H4 (cell line): ENCODE data around the gene ZMIZ1. TPM values are rescaled to one million over a fixed set of nuclear protein-coding genes. Genes with fewer than 3 reads are reported as not detected.

Source experiments
- DNase-seq: peaks from one replicate; pipeline ENCODE4 v3.0.0-alpha.2; 2015; ENCODE audit warnings: low spot score
- total RNA-seq: library from RNA; depleted of rRNA; stranded (reverse); fragments of >200 nt; shearing (Covaris generic); gene quantifications from 2 replicates; pipeline ENCODE4 v1.2.3, GENCODE V29; 2014

ZMIZ1 gene
- total RNA-seq, 1 experiment from 2014 or later, result 10.9 TPM

DNA sequence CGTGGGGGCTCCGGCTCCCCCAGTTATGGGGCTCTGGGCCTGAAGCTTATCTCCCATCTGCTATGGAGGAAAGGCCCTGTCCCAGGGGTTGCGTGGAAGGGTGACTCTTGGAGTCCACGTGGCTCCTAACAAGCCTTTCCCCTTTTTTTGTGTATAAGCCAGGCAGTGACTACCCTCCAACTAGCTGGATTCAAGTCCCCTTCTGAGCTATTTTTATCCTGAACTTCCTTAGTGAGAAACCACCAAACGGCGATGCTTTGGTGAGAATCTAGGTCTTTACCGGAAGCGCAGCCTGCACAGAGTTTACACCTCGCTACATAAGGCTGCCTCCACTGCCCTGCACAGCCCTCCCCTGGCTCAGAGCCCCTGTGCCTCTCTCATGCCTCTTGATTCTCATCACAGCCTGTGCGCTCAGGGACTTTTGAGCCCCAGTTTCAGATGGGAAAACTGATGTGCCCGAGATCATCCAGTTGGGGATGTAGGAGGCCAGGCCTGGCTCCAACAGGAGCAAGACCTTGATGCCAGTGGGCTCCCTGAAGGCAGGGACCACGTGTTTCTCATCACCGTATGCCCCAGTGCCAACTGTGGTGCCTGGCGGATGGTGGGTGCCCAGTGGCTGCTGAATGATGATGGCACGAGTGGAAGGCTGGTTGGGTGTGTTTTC lies 176.2 kb downstream of the ZMIZ1 start:
- no peak for DNase-seq

GRCh38 chr10:79245539-79246208 lies 176.9 kb downstream of the ZMIZ1 start:
- DNase-seq, result no peak

GRCh38 chr10:79246209-79246581 lies 177.4 kb downstream of the ZMIZ1 start:
- no peak for DNase-seq

DNA sequence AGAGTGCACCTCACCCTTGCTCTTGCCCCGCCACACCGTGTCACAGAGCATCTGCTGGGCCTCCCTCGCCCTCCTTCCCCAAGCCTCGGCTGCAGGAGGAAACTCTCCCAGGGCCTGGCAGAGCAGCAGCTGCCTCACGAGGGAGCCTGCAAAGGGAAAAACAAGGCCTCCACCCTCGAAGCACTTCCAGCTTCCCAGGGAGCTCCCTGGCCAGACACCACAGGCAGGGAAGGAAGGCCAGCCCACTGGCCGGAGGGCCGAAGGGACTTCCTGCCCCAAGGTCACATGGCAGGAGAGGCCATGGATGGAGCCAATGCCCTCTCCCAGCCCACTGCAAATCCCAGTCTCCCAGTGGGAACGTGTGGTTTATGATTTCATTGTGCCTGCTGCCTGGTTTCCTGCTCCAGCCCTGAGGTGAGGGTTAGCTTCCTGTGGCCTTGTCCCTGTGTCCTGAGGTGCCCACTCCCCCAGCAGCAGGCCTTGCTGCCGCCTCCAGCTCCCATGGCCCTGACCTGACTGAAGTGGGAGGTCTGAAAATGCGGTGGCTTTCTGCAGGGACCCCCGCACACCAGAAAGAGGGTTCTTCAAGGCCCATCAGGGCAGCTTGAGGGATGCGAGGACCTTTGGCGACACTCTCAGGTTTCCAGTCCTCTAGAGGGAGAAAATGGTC lies 178.0 kb downstream of the ZMIZ1 start:
- DNase-seq, result no peak

- no peak for DNase-seq
These were observed 178.8 kb downstream of the ZMIZ1 start for GRCh38 chr10:79247373-79248137.

DNA sequence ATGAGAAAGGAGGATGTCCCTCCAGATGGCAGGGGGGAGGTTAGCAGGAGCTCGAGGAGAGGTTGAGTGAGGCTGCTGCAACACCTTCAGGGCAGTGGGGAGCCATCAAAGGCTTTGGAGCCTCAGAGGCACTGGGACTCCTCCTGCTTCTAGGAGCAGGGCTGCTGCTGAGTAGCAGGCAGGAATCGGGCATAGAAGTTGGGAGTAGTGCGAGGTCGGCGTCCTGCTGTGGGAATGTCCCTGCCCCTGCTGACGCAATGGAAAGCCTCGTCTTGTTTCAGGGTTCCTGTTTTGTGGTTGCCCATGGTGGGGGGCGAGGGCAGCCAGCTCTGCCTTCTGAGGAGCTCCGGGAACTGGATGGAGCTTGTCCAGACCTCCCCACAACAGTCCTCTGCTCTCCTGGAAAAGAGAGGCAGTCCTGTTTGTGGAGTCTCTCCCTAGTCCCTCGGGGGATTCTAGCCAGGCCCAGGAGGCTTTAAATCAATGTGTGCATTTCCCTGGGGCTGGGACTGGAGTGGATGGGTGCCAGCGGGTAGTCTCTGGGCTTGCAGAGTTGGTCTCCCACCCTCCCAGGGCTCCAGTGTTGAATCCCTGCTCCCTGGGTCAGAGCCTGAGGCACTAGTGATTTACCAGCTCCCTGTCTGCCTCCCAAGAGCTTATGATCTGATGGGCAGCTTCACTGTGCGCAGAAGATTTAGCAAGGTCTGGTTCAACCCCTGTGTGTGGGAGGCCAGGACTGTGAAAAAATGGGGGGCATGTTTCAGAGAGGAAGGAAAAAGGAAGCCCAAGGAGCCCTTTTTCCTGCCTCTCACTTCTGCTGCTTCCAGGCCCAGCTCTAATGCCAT lies 179.8 kb downstream of the ZMIZ1 start:
- no peak for DNase-seq

DNA sequence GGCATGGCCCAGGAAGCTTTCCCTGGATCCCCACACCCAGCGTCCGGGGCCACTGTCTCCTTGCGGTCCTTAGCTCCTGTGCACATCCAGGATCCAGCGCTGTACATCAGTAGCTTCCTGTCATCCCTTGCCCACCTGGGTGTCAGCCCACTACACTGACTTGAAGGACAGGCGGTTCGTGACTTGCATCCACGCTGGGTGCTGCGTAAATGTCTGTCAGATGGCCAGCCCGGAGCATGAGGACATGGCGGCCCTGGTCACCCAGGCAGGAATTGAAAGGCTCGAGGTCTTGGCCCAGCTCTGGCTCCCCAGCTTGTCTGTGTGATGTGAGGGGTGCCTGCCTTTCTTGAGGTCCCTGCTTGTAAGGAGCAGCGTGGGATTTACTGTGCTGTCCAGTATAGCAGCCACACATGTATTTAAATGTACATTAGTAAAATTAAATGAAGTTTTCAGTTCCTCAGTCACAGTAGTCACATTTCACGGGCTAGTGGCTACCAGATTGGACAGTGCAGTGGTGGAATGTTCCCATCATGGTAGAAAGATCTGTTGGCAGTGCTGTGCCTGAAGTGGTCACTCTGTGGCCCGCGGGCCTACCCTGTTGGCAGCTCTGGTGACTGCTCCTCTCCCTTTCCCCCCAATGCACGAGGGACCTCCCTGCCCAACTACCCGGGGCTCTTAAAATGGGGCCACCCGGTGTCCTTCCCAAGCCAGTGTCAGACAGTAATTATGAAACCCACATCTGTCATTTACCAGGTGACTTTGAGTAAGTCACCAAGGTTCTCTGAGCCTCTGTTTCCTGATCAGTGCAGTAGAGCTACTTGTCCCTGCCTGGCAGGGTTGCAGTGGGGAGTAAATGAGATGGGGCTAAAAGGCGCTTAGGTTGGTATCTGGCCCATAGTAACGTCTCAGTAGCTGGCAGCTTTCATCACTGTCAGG lies 180.7 kb downstream of the ZMIZ1 start:
- DNase-seq, result no peak

DNA sequence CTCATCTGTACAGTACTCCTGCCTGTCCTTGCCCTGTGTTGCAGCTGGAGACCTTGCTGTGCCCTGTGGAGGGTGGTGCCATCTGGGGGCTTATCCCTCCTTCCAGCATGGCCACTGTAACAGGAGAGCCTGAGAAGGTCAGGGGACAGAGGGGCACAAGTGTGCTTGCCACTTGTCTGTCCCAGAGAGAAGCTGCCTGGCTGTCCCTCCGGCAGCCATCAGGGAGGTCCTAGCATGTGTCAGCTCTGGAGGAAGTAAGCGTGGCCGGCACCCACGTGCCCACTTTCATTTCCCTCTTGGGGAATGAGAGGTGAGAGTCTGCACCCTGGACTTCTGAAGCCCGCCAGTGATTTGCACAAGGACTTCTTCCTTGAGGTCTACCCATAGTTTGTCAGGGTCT lies 181.5 kb downstream of the ZMIZ1 start:
- DNase-seq, result no peak

DNA sequence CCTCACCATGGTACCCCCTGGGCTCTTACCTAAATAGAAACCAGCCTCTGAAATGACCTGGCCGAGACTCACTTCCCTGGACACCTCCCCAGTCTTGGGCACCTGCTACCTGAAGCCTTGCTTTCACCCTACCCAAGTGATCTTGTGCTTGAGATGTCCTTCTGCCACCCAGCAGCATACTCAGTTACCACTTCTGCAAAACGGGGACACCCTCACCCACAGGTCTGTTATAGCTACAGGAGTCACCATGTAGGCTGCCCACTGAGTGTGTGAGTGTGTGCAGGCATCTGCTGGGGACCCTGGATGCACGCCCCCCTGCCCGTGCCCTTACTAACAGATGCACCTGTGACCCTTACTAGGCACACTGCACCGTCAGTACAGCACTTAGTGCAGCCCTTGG lies 183.7 kb downstream of the ZMIZ1 start:
- DNase-seq, result no peak

GRCh38 chr10:79252971-79253370 lies 184.2 kb downstream of the ZMIZ1 start:
- no peak for DNase-seq

- DNase-seq, result no peak
These were observed 184.9 kb downstream of the ZMIZ1 start for GRCh38 chr10:79253704-79254103.

- no peak for DNase-seq
These were observed 185.7 kb downstream of the ZMIZ1 start for GRCh38 chr10:79254333-79255006.

DNA sequence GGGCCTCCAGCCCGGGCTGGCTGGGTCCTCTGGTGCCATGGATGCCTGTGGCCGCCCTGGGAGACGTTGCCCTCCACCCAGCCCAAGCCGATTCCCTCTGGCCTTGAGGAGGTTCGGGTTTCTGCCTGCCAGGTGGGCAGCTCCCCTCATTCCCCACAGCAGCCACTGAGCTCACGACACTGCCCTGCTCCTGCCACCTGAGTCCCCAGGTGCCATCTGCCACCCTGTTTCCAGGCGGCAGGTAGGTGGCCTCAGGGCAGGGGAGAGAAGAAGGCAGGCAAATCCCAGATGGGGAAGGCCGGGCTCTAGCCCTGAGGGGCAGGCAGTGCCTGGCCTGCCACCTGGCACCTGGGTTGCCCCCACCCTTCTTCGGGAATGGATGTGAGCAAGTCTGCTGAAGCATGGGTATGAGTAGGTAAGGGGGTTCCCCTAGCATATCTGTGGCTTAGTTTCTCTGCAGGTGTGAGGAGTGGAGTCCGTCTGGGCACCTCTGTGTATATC lies 186.3 kb downstream of the ZMIZ1 start:
- DNase-seq, result no peak

DNA sequence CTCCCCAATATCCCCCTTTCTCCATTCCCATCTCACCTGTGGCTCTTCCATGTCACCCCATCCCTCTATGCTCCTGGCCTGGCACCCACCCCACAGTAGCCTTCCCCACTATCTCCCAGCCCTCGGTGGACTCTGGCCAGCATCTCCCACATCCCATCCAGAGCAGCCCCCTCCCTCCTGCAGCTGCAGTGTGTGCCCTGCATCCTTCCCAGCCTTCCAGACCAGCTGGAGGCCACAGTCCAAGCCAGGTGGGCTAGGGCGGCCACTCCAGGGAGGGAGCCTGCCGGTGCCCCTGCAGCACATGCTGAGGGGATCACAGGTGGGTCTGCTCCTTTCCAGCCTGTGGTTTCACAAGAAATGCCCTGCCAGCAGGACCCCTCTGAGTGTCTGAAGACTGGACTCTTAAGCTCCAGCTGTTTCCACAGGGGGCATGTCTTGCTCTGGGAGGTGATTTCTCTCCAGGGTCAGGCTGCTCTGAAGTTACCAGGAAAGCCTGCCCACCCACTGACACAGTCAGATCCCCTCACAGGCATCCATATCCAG lies 187.6 kb downstream of the ZMIZ1 start:
- DNase-seq, result no peak

DNA sequence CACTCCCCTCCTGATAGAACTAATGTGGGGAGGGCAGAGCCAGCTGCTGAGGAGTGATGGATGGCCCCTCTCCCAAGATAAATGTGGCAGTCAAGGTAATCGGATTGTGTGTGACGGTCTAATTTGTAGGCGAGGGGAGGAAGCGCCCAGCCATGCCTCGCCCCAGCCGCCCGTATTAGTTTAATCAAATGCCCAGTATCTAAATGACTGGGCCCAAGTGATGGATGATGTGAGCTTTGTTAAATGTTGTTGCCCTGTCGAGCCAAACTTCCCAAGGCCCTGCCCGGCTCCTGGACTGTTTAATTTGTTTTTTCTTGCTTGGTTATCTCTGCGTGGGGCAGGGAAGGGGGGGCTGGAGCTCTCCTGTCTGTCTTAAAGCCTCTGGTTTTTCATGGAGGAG lies 190.1 kb downstream of the ZMIZ1 start:
- no peak for DNase-seq

- DNase-seq, result no peak
These were observed 191.1 kb downstream of the ZMIZ1 start for GRCh38 chr10:79259834-79260233.

- no peak for DNase-seq
These were observed 192.3 kb downstream of the ZMIZ1 start for GRCh38 chr10:79260811-79261740.

- no peak for DNase-seq
These were observed 193.4 kb downstream of the ZMIZ1 start for GRCh38 chr10:79262131-79262530.
